Measurements from ENCODE around the gene ERF.

- no peak for TF ChIP-seq CTCF (conservative IDR thresholded peaks at IDR 0.05)
- no peak for TF ChIP-seq ZFX (IDR thresholded peaks at IDR 0.05)
Measured at GRCh38 chr19:42285541-42285941, 30.6 kb upstream of the ERF start.
